ENCODE data around the gene COL8A1. TPM values are rescaled to one million over a fixed set of nuclear protein-coding genes. Genes with fewer than 3 reads are reported as not detected.

The COL8A1 gene
- total RNA-seq, 1 donor from 2014 or later = 3.9 TPM

- no peaks in the 10 kb centered on the region for H3K36me3 ChIP-seq (ENCODE audit: control insufficient read depth, insufficient read depth, low read length)
- DNase-seq (ENCODE audit: low read depth) (peak; percentile 47), FAIRE-seq (no peak)
- H3K4me3 ChIP-seq (ENCODE audit: low read depth, low read length) = no peak overlapping the region
- no peaks in the 10 kb centered on the region for H3K27me3 ChIP-seq (ENCODE audit: control insufficient read depth, insufficient read depth, low read length)
- TF ChIP-seq, protein P1, sequence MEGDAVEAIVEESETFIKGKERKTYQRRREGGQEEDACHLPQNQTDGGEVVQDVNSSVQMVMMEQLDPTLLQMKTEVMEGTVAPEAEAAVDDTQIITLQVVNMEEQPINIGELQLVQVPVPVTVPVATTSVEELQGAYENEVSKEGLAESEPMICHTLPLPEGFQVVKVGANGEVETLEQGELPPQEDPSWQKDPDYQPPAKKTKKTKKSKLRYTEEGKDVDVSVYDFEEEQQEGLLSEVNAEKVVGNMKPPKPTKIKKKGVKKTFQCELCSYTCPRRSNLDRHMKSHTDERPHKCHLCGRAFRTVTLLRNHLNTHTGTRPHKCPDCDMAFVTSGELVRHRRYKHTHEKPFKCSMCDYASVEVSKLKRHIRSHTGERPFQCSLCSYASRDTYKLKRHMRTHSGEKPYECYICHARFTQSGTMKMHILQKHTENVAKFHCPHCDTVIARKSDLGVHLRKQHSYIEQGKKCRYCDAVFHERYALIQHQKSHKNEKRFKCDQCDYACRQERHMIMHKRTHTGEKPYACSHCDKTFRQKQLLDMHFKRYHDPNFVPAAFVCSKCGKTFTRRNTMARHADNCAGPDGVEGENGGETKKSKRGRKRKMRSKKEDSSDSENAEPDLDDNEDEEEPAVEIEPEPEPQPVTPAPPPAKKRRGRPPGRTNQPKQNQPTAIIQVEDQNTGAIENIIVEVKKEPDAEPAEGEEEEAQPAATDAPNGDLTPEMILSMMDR (IDR thresholded peaks at IDR 0.05; ENCODE audit: insufficient read depth, low read length, severe bottlenecking) = no peak
Measured at GRCh38 chr3:99625643-99626416, 12.6 kb upstream of the COL8A1 start.

DNA sequence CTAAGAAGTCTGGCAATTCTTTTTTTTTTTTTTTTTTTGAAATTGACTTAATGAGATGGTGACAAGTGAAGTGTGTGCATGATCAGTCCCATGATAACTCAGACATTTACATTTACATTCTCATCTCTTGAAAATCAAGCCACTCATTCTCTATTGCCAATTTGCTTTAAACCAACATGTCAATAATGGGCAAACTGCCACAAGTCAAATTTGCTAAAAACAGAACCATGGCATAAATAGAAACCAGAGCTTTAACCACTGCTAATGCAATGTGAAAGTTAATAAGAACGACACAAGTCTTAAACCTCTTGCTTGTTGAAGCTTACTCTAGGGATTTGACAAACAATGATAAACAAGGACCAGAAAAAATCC, 12.0 kb upstream of the COL8A1 start:
- Histone ChIP-seq H3K27me3 (ENCODE audit: control insufficient read depth, insufficient read depth, low read length) (no peaks in the 10 kb centered on the region), H3K36me3 (ENCODE audit: control insufficient read depth, insufficient read depth, low read length) (no peaks in the 10 kb centered on the region), H3K4me3 (ENCODE audit: low read depth, low read length) (no peak overlapping the region)
- DNase-seq (ENCODE audit: low read depth) = no peak
- TF ChIP-seq, protein P1 (IDR thresholded peaks at IDR 0.05; ENCODE audit: insufficient read depth, low read length, severe bottlenecking) = no peak
- no peak for FAIRE-seq

- Histone ChIP-seq H3K4me3 (ENCODE audit: low read depth, low read length) (no peak overlapping the region), H3K36me3 (ENCODE audit: control insufficient read depth, insufficient read depth, low read length) (no peaks in the 10 kb centered on the region), H3K27me3 (ENCODE audit: control insufficient read depth, insufficient read depth, low read length) (no peaks in the 10 kb centered on the region)
- TF ChIP-seq, protein P1 (IDR thresholded peaks at IDR 0.05; ENCODE audit: insufficient read depth, low read length, severe bottlenecking) = peak; percentile 9
- DNase-seq (ENCODE audit: low read depth) (peak; percentile 42), FAIRE-seq (no peak)
Measured at GRCh38 chr3:99627062-99627826, 11.2 kb upstream of the COL8A1 start.

DNA sequence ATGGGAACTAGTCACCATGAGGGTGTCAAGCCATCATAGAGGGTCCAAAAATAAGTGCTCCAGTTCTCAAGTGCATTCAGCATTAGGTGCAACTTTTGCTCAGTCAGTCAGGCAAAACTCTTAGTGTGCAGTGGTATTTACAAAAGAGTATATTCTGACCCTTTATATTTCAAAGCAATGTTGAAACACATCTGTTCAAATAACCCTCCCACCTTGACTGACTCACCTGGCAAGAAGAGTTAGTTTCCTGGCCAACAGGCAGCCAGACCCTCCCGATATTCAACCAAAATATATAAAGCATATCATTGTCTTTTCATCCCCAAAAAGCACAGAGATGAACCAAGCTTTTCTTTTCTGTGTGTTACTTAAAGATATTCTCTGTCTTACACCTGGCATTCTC, 7.6 kb upstream of the COL8A1 start:
- FAIRE-seq = no peak
- peak; percentile 81 for DNase-seq (ENCODE audit: low read depth)
- no peaks in the 10 kb centered on the region for H3K36me3 ChIP-seq (ENCODE audit: control insufficient read depth, insufficient read depth, low read length)
- no peaks in the 10 kb centered on the region for H3K27me3 ChIP-seq (ENCODE audit: control insufficient read depth, insufficient read depth, low read length)
- H3K4me3 ChIP-seq (ENCODE audit: low read depth, low read length) = no peak overlapping the region
- TF ChIP-seq, protein P1 (IDR thresholded peaks at IDR 0.05; ENCODE audit: insufficient read depth, low read length, severe bottlenecking) = no peak

GRCh38 chr3:99633887-99634558, 4.4 kb upstream of the COL8A1 start:
- H3K4me3 ChIP-seq (ENCODE audit: low read depth, low read length) = no peak overlapping the region
- DNase-seq (ENCODE audit: low read depth) = peak; percentile 75
- no peaks in the 10 kb centered on the region for H3K27me3 ChIP-seq (ENCODE audit: control insufficient read depth, insufficient read depth, low read length)
- H3K36me3 ChIP-seq (ENCODE audit: control insufficient read depth, insufficient read depth, low read length) = no peaks in the 10 kb centered on the region
- TF ChIP-seq, protein P1 (IDR thresholded peaks at IDR 0.05; ENCODE audit: insufficient read depth, low read length, severe bottlenecking) = no peak
- no peak for FAIRE-seq
